Loucy (cell line): ENCODE results near the gene RAPGEF2.

Experiments
- H2AFZ ChIP-seq: fragments of 200-600 bp; sonication (generic); 2 replicates; pipeline ENCODE4 v1.6.0; 2016; ENCODE audit warnings: antibody characterized with exemption, mild to moderate bottlenecking, low read length, moderate library complexity
- H3F3A ChIP-seq: fragments of 200-600 bp; 2 replicates; pipeline ENCODE4 v1.6.0; 2016; ENCODE audit warnings: antibody characterized with exemption, low read depth, mild to moderate bottlenecking
- H3K27me3 ChIP-seq: fragments of 200-600 bp; sonication (generic); 2 replicates; pipeline ENCODE4 v1.6.1; 2014; ENCODE audit warnings: low read length, mild to moderate bottlenecking; ENCODE audit not compliant: insufficient read depth, poor library complexity, severe bottlenecking
- H3K36me3 ChIP-seq: fragments of 200-600 bp; sonication (generic); 2 replicates; pipeline ENCODE4 v1.6.1; 2016; ENCODE audit warnings: low read length; ENCODE audit not compliant: insufficient read depth
- H3K4me1 ChIP-seq: fragments of 200-600 bp; sonication (generic); 2 replicates; pipeline ENCODE4 v1.5.1; 2014; ENCODE audit warnings: low read length, mild to moderate bottlenecking; ENCODE audit not compliant: insufficient read depth, poor library complexity, severe bottlenecking
- H3K4me2 ChIP-seq: fragments of 200-600 bp; sonication (generic); 2 replicates; pipeline ENCODE4 v1.6.0; 2014; ENCODE audit warnings: antibody characterized with exemption, low read length, low read depth, mild to moderate bottlenecking; ENCODE audit not compliant: poor library complexity, severe bottlenecking
- H3K4me3 ChIP-seq: fragments of 200-600 bp; sonication (generic); 2 replicates; pipeline ENCODE4 v1.5.1; 2014; ENCODE audit warnings: low read length, mild to moderate bottlenecking, mixed read lengths; ENCODE audit not compliant: poor library complexity, severe bottlenecking
- H3K79me2 ChIP-seq: fragments of 200-600 bp; sonication (generic); 2 replicates; pipeline ENCODE4 v1.6.1; 2014; ENCODE audit warnings: low read length; ENCODE audit not compliant: insufficient read depth
- H3K9ac ChIP-seq: fragments of 200-600 bp; sonication (generic); 2 replicates; pipeline ENCODE4 v1.6.0; 2014; ENCODE audit warnings: mild to moderate bottlenecking, low read depth, low read length, moderate library complexity; ENCODE audit not compliant: poor library complexity, severe bottlenecking
- H3K9me2 ChIP-seq: fragments of 200-600 bp; sonication (generic); replicated peaks from 2 replicates; pipeline ENCODE4 v1.6.1; 2016; ENCODE audit warnings: low read depth, low read length, mixed read lengths
- H3K9me3 ChIP-seq: fragments of 200-600 bp; sonication (generic); 2 replicates; pipeline ENCODE4 v1.6.1; 2014; ENCODE audit warnings: mild to moderate bottlenecking, antibody characterized with exemption, low read length, low read depth; ENCODE audit not compliant: insufficient read depth
- H4K20me1 ChIP-seq: fragments of 200-600 bp; sonication (generic); 2 replicates; pipeline ENCODE4 v1.6.0; 2014; ENCODE audit warnings: antibody characterized with exemption, low read length, mild to moderate bottlenecking; ENCODE audit not compliant: insufficient read depth, poor library complexity, severe bottlenecking
- CTCF ChIP-seq: fragments of 200-600 bp; sonication (generic); conservative IDR thresholded peaks from 2 replicates; pipeline ENCODE4 v1.5.1; 2014; ENCODE audit warnings: mild to moderate bottlenecking, antibody characterized with exemption, low read length
- EZH2phosphoT487 ChIP-seq: fragments of 200-600 bp; IDR thresholded peaks from 2 replicates; pipeline ENCODE4 v1.6.1; 2018; ENCODE audit warnings: antibody characterized with exemption, mild to moderate bottlenecking, moderate library complexity, borderline replicate concordance

RAPGEF2 gene

GRCh38 chr4:159224408-159224807 is 121.5 kb downstream of the RAPGEF2 start:
- no peaks in the 10 kb centered on the region for H3K4me1 ChIP-seq
- H3F3A ChIP-seq, result no peaks in the 10 kb centered on the region
- no peaks in the 10 kb centered on the region for H3K27me3 ChIP-seq
- H3K9me2 ChIP-seq, result no peaks in the 10 kb centered on the region
- no peak overlapping the region for H3K4me2 ChIP-seq
- H3K36me3 ChIP-seq, result no peaks in the 10 kb centered on the region
- no peak overlapping the region for H2AFZ ChIP-seq
- TF ChIP-seq CTCF (no peak), EZH2phosphoT487 (no peak)
- H3K4me3 ChIP-seq, result no peak overlapping the region
- H4K20me1 ChIP-seq, result peaks cover 7% of the 10 kb centered on the region
- H3K9me3 ChIP-seq, result no peaks in the 10 kb centered on the region
- peaks cover 74% of the 10 kb centered on the region for H3K79me2 ChIP-seq
- H3K9ac ChIP-seq, result no peak overlapping the region

- no peak overlapping the region for H3K9ac ChIP-seq
- H3K79me2 ChIP-seq, result peaks cover 64% of the 10 kb centered on the region
Measured at GRCh38 chr4:159227378-159227777, 124.5 kb downstream of the RAPGEF2 start.

GRCh38 chr4:159227984-159228383 is 125.1 kb downstream of the RAPGEF2 start:
- Histone ChIP-seq H3K4me2 (no peak overlapping the region), H3K9ac (no peak overlapping the region), H3K9me3 (no peaks in the 10 kb centered on the region), H3K4me1 (no peaks in the 10 kb centered on the region), H3F3A (no peaks in the 10 kb centered on the region), H3K27me3 (no peaks in the 10 kb centered on the region), H3K9me2 (no peaks in the 10 kb centered on the region), H4K20me1 (peaks cover 12% of the 10 kb centered on the region), H3K79me2 (peaks cover 65% of the 10 kb centered on the region), H3K4me3 (no peak overlapping the region), H2AFZ (no peak overlapping the region), H3K36me3 (no peaks in the 10 kb centered on the region)
- TF ChIP-seq EZH2phosphoT487 (no peak), CTCF (no peak)

More at GRCh38 chr4:159227378-159227777, 124.5 kb downstream of the RAPGEF2 start:
- Histone ChIP-seq H2AFZ (no peak overlapping the region), H3K4me3 (no peak overlapping the region), H3K27me3 (no peaks in the 10 kb centered on the region), H3K4me2 (no peak overlapping the region), H3K9me2 (no peaks in the 10 kb centered on the region), H4K20me1 (peaks cover 9% of the 10 kb centered on the region), H3K9me3 (no peaks in the 10 kb centered on the region), H3K36me3 (no peaks in the 10 kb centered on the region), H3K4me1 (no peaks in the 10 kb centered on the region), H3F3A (no peaks in the 10 kb centered on the region)
- TF ChIP-seq EZH2phosphoT487, result no peak
- no peak for TF ChIP-seq CTCF
